Jurkat, Clone E6-1 (cell line): ENCODE data around the gene SPRY1.

ENCODE experiments used
- DNase-seq: peaks from one replicate; pipeline ENCODE4 v3.0.0-alpha.2; 2011; ENCODE audit warnings: low read depth, low spot score
- H3K4me3 ChIP-seq: 2 replicates; pipeline ENCODE4 v1.5.1; 2011; ENCODE audit warnings: mild to moderate bottlenecking, low read length, control low read depth, moderate library complexity

SPRY1 gene

DNA sequence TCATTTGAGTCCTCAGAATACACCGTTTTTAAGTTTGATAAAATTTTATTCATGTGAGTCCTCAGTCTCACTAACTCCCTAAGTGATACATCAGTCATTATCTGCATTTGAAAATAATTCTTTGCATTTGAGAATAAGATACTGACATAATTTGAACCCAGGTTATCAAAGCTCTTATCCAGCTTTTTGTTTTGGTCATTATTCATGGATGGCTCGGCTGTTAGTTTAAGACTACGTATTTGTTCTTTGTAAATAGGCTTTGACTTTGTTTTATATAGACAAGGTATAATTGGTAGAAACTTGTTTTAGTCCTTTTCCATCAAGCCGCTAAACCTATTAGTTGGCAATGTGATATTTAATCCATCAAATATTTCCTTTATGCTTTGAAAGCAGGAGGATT, 7.9 kb downstream of the SPRY1 start:
- no peak overlapping the region for H3K4me3 ChIP-seq
- DNase-seq = no peak

GRCh38 chr4:123405267-123405865, 8.8 kb downstream of the SPRY1 start:
- DNase-seq = no peak
- no peak overlapping the region for H3K4me3 ChIP-seq

GRCh38 chr4:123406872-123407271, 10.3 kb downstream of the SPRY1 start:
- no peak overlapping the region for H3K4me3 ChIP-seq
- DNase-seq = no peak

DNA sequence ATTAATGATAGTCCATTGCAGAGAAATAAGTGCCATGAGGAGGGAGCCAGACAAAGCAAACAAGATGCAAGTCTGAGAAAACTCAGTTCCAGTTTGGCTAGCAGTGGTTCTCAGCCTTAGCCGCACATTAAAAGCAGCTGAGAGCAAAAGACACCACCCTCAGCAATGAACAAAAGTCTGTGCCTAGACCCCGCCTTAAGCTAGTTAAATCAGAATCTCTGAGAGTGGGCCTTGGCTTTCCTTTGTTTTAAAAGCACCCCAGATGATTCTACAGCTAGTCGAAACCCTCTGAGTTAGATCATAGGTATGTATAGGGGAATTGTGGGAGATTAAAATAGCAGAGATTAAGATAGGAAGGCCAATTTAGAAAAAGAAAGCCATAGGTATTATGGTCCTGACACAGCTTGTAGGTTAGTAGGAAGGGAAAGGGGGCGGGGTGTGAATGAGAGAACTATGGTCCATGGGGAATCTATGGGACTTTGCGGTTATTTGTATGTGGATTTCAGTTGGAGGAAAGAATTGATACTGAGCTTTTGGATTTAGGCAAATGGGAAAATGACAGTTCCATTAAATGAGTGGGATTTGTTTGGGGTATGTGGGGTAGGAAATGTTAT, 12.0 kb downstream of the SPRY1 start:
- no peak overlapping the region for H3K4me3 ChIP-seq
- no peak for DNase-seq

DNA sequence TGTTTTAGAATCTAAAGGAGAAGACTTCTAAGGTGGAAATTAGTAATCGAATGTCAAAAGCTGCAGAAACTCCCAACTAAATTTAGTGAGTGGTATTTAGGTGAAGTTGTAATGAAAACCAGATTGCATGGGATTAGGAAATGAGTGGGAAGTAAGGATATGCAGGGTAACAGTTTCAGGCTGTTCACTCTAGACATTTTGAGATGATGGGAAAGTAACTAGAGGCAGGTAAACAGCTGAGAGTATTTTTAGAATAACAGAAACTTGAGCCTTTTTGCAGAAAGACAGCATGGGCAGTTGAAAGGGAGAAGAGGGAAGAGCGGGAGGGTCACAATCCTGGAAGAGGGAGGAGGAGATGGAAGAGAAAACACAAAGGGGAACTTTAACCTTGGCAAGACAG, 12.7 kb downstream of the SPRY1 start:
- DNase-seq = no peak
- H3K4me3 ChIP-seq = no peak overlapping the region

GRCh38 chr4:123411514-123411913, 14.9 kb downstream of the SPRY1 start:
- no peak overlapping the region for H3K4me3 ChIP-seq
- no peak for DNase-seq

DNA sequence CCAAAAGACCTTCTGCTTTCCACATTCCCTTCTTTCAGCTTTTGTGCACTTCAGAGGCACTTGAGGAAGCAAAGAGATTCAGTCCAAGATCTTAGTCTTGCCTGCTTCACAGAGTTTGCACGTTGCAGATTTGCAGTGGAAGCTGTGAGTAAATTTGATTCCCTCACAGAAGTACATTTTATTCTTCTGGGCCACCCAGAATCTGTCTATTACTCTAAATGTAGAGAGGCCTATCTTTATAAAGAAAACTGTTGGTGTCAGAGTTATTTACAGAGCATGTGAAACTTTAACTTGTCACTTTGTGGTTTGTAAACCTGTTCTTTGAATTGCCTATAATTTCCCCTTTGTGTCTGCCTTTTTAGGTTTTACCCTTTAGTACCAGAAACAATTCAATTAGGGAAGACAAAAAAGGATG, 15.5 kb downstream of the SPRY1 start:
- DNase-seq = no peak
- no peak overlapping the region for H3K4me3 ChIP-seq

DNA sequence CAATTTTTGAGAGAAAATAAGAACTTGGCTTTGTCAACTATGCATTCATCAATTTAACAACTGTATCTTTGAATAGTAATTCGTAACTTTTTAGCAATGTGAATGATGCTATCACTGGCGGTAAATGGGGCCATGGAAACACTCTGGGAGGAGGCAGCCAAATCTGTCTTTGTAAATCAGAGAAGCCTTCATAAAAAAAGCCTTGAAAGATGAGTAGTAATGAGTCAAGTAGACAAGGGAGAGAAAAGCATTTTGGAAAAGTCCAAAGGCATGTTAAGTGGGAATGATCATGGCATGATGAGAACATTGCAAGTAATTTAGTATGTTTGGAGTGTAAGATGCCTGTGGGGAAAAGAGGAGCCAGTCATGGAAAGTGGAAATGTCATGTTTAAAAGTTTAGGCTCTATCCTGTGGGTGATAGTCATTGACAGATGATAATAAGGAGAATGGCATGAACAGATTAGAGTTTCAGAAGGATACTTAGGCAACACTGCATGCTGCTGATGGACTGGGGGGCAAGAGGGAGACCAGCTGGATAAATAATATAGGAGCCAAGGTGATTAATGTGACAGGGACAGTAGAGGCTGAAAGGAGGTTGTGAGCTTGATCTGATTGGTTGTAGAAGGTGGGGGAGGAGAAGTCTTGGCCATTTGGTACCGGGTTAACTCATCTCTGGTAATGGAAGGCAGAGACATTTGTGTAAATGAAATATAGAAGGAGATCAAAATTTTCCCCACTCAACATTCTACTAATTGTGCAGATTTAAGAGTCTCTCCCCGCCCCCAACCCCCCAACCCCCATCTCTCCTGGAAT, 16.3 kb downstream of the SPRY1 start:
- no peak for DNase-seq
- no peak overlapping the region for H3K4me3 ChIP-seq

- H3K4me3 ChIP-seq = no peak overlapping the region
- DNase-seq = no peak
Observed at GRCh38 chr4:123415576-123415975, 19.0 kb downstream of the SPRY1 start.

DNA sequence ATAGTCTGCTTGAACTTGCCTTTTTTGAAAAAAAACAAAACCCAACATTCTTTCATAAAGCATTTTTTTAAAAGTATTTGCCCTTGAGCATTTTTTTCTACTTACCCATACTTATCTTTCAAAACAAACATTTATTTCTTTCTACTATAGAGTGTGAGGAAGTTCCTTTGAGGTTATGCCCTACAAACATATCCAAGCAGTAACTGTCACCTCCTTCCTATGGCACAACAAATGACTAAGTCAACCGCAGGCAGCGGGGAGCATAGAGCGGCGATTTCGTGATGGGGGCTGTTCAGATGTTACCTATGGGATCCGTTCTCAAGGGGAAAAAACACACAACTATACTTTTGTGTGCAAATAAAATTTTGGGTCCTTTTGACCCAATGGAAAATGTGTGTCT, 19.4 kb downstream of the SPRY1 start:
- 0 out of 2 replicates have a peak overlapping the region, but pooled peaks have one; percentile 16 for H3K4me3 ChIP-seq
- DNase-seq = peak; percentile 84

GRCh38 chr4:123417813-123418212, 21.2 kb downstream of the SPRY1 start:
- DNase-seq = no peak
- no peak overlapping the region for H3K4me3 ChIP-seq

- no peak for DNase-seq
- H3K4me3 ChIP-seq = no peak overlapping the region
Observed at GRCh38 chr4:123418351-123418931, 21.8 kb downstream of the SPRY1 start.

DNA sequence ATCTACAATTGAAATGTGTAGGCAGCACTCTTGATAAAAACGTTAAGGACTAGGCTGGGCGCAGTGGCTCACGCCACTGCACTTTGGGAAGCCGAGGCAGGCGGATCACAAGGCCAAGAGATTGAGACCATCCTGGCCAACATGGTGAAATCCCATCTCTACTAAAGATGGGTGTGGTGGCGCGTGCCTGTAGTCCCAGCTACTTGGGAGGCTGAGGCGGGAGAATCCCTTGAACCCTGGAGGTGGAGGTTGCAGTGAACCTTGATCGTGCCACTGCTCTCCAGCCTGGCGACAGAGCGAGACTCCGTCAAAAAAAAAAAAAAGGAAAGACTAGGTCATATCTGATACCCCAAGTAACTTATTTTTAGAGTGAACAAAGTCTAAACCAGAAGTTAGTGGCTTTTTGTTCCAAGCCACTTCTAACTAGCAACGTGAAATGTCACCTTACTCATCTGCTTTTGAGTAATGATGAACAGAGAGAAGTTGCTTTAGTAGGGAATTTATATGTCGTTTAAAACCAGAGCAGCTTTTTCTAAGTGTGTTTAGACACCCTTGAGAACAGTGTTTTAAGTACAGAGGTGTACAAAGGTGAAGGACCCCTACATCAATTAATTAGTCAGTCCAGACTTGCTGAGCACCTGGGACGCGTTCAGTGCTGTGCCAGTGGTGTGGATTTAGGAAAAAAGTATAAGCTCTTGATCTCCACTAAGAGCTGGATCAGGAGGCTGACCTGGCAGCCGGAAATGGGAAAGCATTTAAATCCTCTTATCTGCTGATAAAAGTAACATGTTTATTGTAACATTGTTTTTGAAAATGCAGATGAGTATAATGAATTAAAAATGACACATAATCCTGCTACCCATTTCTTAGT, 23.5 kb downstream of the SPRY1 start:
- no peak for DNase-seq
- H3K4me3 ChIP-seq = no peak overlapping the region

DNA sequence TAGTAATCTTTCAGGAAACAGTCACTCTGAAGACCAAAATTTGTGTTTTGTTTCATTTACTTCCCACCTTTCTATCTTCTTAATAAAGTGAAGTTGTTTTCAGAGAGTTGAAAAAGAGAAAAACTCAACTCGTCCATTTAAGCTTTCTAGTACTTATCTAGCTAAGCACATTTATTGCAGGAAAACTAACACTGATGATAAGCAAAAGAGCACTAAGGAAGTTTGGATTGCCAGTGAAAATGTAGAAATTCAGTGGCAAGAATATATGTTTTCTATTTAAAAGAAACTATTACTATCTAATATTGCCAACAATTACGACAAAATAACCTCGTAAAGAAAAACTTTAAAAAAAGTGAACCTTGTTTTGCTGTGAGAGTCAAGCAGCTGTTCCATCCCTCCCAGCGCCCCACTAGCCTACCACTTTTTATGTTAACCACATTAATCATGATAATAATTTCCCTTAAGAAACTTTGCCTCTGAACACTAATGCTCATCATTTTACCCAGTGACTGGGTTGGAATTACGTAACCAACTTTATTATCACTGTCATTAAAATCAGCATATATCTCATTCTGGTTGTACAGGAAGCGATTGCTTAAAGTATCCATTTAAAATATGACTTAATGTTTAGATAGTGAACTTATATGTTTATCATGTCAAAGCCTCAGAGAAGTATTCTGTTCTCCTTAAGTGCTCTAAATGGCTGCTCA, 24.8 kb downstream of the SPRY1 start:
- H3K4me3 ChIP-seq = no peak overlapping the region
- DNase-seq = no peak

GRCh38 chr4:123421937-123422781, 25.6 kb downstream of the SPRY1 start:
- no peak for DNase-seq
- no peak overlapping the region for H3K4me3 ChIP-seq

DNA sequence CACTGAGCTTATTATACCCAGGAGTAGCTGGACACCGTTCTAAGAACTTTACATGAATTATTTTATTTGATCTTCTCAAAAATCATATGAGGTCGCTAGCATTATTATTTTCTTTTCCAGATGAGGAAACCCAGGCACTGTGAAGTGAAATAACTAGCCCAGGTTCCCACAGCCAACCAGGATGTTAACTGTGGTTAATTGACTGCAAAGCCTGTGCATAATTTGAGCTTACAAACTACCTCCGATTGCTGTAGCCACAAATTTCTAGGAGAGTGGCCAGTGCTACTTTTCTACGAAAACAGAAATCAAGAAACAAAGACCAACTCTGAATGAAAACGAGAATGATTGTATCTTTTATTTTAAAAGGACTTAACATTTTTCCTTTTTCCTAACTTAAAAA, 27.2 kb downstream of the SPRY1 start:
- H3K4me3 ChIP-seq = no peak overlapping the region
- no peak for DNase-seq

DNA sequence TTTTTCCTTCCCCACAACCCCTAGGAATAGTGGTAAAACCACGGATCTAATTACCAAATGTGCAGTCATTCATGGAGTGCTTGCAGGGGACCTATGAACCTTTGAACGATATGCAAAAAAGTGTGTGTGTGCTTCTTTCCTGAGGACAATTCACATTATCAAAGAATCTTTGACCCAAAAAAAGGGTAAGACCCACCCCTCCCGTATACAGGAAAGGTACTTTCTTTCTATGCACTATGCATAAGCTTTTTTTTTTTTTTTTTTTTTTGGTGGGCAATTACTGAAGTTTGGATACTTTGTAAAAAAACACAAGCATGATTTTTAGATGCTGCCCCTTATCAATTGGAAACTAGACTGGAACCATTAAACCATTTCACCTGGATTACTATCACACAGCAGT, 31.4 kb downstream of the SPRY1 start:
- DNase-seq = no peak
- no peak overlapping the region for H3K4me3 ChIP-seq

- DNase-seq = no peak
- no peak overlapping the region for H3K4me3 ChIP-seq
Observed at GRCh38 chr4:123430031-123430430, 33.4 kb downstream of the SPRY1 start.
